Stimulated activated naive CD8-positive, alpha-beta T cell treated with anti-CD3 and anti-CD28 coated beads, Interleukin-15, amount 100 ng/mL, for 72 hours (primary cell): ENCODE data around the gene TAF3.
A peak's percentile ranks its signal among the peaks of the same experiment; 100 is the strongest.

Experiments
- ATAC-seq: fragments of 150-1000 bp; cut with Tn5 transposase; 2 replicates; pipeline ENCODE4 v1.10.0; 2021; ENCODE audit warnings: mild to moderate bottlenecking, moderate library complexity
- DNase-seq, 2 donors: peaks; one replicate each; pipeline ENCODE4 v3.0.0; 2021 to 2022
- H3K27ac Mint-ChIP-seq, 2 donors: one replicate each; pipeline ENCODE4 v1.8.0; 2022; ENCODE audit warnings: mild to moderate bottlenecking in 2 of 2, mixed read lengths in 2 of 2, moderate library complexity in 2 of 2
- H3K27me3 Mint-ChIP-seq: one replicate; pipeline ENCODE4 v1.8.0; 2022; ENCODE audit warnings: mixed read lengths
- H3K4me1 Mint-ChIP-seq: one replicate; pipeline ENCODE4 v1.8.0; 2022; ENCODE audit warnings: mild to moderate bottlenecking, mixed read lengths
- H3K4me3 Mint-ChIP-seq, 2 donors: one replicate each; pipeline ENCODE4 v1.8.0; 2022; ENCODE audit warnings: mild to moderate bottlenecking in 2 of 2, mixed read lengths in 2 of 2, moderate library complexity in 1 of 2
- H3K9me3 Mint-ChIP-seq, 2 donors: one replicate each; pipeline ENCODE4 v1.8.0; 2022; ENCODE audit warnings: mixed read lengths in 2 of 2

TAF3 gene

DNA sequence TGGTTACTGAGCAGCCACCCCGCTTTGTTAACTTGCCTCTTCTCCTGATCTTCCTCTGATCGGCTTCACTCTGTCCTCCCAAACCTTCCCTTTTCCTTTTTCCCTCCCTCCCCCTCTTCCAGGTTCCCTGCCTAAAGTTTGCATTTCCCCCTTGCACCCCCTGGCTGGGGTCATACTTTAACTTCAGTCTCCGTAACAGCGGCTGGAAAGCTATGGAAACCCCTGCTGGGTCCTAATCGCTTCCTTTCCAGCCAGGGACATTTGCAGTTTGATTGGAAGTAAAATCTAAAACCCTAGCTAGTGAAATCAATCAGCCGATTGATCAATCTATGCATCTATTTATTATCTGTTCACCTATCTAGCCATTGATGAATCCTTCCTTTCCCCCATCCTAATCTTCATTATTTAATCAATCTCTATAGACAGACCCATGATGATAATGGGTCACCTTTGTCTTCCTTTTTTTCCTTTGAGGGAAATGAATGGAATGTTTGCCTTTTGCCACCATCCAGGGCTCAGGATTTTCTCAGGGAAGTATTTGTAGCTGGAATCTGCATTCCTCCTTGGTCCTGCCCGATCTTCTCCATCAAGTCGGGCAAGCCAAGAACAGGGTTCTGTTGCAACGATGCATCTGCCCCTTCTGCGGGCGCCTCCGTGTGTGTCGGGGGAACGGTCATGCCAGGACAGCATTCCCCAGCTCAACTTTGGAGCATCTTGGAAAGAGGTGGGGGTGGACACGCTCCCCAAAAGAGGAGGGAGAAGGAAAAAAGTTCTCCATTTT is 245.0 kb downstream of the TAF3 start:
- Mint-ChIP-seq H3K4me3 (peak overlapping the region; percentile 5 to 68), H3K4me1 (peaks cover 98% of the 10 kb centered on the region), H3K27me3 (no peaks in the 10 kb centered on the region), H3K9me3 (no peaks in the 10 kb centered on the region), H3K27ac (peak overlapping the region in 1 of 2 donors; percentile 78)
- DNase-seq (no peak), ATAC-seq (no peak)

DNA sequence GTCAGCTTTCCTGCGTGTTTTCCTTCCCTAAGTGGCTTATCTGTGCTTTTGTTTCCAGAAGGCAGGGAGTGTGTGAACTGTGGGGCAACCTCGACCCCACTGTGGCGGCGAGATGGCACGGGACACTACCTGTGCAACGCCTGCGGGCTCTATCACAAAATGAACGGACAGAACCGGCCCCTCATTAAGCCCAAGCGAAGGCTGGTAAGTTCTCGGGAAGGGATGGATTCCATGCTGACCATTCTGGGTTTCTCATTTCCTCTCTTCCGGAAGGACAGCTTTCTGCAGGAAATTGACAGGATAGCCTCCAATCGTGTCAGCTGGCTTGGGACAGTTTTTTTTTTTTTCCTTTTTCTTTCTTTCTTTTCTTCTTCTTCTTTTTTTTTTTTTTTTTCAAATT is 245.6 kb downstream of the TAF3 start:
- no peak overlapping the region for H3K27ac Mint-ChIP-seq

DNA sequence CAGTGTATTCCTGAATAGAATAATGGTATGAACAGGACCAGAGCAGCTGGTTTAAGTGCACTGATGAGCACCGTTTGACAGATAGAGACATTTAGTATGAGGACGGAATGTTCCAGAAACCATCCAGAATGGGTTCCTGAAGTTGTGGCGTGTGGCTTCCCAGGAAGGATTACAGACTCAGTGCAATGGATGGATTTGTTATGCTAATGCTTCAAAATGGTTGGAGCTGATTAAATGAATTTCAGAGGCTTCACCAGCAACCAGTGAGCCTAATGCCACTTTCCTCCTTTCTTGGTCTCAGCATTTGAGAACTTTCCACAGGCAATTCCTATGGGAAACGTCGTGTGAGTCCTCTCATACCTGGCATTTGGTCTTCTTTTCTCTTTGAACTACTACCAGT is 246.1 kb downstream of the TAF3 start:
- peak overlapping the region; percentile 7 to 24 for H3K4me3 Mint-ChIP-seq

More for the DNA sequence above, 245.6 kb downstream of the TAF3 start:
- Mint-ChIP-seq H3K27me3 (no peaks in the 10 kb centered on the region), H3K4me1 (peaks cover 98% of the 10 kb centered on the region), H3K9me3 (no peaks in the 10 kb centered on the region), H3K4me3 (peak overlapping the region; percentile 7 to 24)
- no peak for ATAC-seq
- no peak for DNase-seq

DNA sequence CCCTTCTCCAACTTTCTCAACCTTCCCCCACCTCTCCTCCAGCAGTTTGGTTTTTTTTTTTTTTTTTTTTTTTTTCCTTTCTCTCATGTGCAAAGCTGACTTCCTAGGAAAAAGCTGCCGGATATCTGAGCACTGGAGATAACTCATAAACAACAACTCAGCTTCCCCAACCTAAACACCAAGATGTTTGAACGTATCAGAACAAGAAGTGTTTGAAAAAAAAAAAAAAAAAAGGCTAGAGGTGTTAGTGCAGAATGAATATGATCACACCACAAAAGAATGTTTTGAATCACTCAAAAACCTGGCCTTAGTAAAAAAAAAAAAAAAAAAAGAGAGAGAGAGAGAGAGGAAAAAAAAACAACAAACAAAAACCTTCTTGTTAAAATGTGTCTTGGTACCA is 247.3 kb downstream of the TAF3 start:
- Mint-ChIP-seq H3K9me3 (no peaks in the 10 kb centered on the region), H3K4me1 (peaks cover 94% of the 10 kb centered on the region), H3K27ac (peak overlapping the region in 1 of 2 donors; percentile 67), H3K4me3 (peak overlapping the region; percentile 39 to 75), H3K27me3 (no peaks in the 10 kb centered on the region)
- ATAC-seq, result no peak
- DNase-seq, result no peak

More for the DNA sequence above, 246.1 kb downstream of the TAF3 start:
- H3K9me3 Mint-ChIP-seq, result no peaks in the 10 kb centered on the region
- ATAC-seq, result no peak
- H3K4me1 Mint-ChIP-seq, result peaks cover 98% of the 10 kb centered on the region
- H3K27me3 Mint-ChIP-seq, result no peaks in the 10 kb centered on the region
- no peak for DNase-seq
- no peak overlapping the region for H3K27ac Mint-ChIP-seq

DNA sequence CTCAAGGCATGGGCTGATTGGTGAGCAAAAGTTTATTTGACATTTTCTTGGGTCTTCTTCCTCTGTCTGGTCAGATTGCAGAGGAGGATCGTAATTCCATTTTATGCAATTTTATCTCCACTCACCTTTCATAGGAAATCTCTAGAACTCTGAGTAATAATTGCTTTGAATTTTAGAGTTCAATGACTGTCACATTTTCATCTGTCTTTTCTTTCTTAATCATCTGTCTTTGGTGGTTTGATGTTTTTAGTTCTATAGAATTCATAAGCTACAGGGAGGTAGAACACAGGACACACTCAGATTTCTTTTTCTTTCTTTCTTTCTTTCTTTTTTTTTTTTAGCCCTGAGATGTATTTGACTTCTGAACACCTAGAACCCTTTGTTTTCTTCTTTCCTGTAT is 247.8 kb downstream of the TAF3 start:
- H3K27ac Mint-ChIP-seq, result no peak overlapping the region
- H3K9me3 Mint-ChIP-seq, result no peaks in the 10 kb centered on the region
- H3K4me1 Mint-ChIP-seq, result peaks cover 94% of the 10 kb centered on the region
- DNase-seq (no peak), ATAC-seq (no peak)
- peak overlapping the region; percentile 15 to 75 for H3K4me3 Mint-ChIP-seq
- no peaks in the 10 kb centered on the region for H3K27me3 Mint-ChIP-seq
